ENCODE results near the gene RBM33. TPM values are rescaled to one million over a fixed set of nuclear protein-coding genes. Genes with fewer than 3 reads are reported as not detected.

Gene RBM33
- total and polyA plus RNA-seq, 2 of the 8 experiments (the other 6 are each of a cell fraction or from before 2014, with no cell fraction given), result 16.5 to 64.6 TPM

DNA sequence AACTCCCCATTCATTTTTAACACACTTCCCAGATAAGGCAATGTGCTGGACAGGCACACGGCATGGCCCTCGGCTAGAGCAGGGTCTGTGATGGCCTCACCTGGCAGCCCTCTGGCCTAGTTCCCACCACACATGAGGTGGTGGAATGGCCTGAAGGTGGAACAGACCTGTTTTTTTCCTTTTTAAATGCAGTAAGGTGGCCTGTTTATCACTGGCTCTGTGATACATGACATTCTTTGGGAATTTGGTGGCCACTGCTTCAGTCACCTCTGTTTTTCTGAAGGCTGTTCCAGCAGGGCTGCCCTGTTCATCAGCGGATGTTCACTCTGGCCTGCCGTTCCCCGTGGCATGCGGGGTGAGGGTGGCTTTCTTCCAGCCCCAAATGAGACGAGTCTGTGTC is 131.2 kb downstream of the RBM33 start (continued):
- TF ChIP-seq, protein P1, sequence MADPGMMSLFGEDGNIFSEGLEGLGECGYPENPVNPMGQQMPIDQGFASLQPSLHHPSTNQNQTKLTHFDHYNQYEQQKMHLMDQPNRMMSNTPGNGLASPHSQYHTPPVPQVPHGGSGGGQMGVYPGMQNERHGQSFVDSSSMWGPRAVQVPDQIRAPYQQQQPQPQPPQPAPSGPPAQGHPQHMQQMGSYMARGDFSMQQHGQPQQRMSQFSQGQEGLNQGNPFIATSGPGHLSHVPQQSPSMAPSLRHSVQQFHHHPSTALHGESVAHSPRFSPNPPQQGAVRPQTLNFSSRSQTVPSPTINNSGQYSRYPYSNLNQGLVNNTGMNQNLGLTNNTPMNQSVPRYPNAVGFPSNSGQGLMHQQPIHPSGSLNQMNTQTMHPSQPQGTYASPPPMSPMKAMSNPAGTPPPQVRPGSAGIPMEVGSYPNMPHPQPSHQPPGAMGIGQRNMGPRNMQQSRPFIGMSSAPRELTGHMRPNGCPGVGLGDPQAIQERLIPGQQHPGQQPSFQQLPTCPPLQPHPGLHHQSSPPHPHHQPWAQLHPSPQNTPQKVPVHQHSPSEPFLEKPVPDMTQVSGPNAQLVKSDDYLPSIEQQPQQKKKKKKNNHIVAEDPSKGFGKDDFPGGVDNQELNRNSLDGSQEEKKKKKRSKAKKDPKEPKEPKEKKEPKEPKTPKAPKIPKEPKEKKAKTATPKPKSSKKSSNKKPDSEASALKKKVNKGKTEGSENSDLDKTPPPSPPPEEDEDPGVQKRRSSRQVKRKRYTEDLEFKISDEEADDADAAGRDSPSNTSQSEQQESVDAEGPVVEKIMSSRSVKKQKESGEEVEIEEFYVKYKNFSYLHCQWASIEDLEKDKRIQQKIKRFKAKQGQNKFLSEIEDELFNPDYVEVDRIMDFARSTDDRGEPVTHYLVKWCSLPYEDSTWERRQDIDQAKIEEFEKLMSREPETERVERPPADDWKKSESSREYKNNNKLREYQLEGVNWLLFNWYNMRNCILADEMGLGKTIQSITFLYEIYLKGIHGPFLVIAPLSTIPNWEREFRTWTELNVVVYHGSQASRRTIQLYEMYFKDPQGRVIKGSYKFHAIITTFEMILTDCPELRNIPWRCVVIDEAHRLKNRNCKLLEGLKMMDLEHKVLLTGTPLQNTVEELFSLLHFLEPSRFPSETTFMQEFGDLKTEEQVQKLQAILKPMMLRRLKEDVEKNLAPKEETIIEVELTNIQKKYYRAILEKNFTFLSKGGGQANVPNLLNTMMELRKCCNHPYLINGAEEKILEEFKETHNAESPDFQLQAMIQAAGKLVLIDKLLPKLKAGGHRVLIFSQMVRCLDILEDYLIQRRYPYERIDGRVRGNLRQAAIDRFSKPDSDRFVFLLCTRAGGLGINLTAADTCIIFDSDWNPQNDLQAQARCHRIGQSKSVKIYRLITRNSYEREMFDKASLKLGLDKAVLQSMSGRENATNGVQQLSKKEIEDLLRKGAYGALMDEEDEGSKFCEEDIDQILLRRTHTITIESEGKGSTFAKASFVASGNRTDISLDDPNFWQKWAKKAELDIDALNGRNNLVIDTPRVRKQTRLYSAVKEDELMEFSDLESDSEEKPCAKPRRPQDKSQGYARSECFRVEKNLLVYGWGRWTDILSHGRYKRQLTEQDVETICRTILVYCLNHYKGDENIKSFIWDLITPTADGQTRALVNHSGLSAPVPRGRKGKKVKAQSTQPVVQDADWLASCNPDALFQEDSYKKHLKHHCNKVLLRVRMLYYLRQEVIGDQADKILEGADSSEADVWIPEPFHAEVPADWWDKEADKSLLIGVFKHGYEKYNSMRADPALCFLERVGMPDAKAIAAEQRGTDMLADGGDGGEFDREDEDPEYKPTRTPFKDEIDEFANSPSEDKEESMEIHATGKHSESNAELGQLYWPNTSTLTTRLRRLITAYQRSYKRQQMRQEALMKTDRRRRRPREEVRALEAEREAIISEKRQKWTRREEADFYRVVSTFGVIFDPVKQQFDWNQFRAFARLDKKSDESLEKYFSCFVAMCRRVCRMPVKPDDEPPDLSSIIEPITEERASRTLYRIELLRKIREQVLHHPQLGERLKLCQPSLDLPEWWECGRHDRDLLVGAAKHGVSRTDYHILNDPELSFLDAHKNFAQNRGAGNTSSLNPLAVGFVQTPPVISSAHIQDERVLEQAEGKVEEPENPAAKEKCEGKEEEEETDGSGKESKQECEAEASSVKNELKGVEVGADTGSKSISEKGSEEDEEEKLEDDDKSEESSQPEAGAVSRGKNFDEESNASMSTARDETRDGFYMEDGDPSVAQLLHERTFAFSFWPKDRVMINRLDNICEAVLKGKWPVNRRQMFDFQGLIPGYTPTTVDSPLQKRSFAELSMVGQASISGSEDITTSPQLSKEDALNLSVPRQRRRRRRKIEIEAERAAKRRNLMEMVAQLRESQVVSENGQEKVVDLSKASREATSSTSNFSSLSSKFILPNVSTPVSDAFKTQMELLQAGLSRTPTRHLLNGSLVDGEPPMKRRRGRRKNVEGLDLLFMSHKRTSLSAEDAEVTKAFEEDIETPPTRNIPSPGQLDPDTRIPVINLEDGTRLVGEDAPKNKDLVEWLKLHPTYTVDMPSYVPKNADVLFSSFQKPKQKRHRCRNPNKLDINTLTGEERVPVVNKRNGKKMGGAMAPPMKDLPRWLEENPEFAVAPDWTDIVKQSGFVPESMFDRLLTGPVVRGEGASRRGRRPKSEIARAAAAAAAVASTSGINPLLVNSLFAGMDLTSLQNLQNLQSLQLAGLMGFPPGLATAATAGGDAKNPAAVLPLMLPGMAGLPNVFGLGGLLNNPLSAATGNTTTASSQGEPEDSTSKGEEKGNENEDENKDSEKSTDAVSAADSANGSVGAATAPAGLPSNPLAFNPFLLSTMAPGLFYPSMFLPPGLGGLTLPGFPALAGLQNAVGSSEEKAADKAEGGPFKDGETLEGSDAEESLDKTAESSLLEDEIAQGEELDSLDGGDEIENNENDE (IDR thresholded peaks at IDR 0.05; ENCODE audit: insufficient replicate concordance, low read length), result no peak
- TF ChIP-seq TEAD4 (IDR thresholded peaks at IDR 0.05; ENCODE audit: low read depth, low read length), result no peak
- no peak for TF ChIP-seq TAF7 (optimal IDR thresholded peaks at IDR 0.05; ENCODE audit: borderline replicate concordance, low read depth, low read length)
- TF ChIP-seq RAD21 (IDR thresholded peaks at IDR 0.05 in 1 of 2, conservative IDR thresholded peaks at IDR 0.05 in 1 of 2; ENCODE audit: low read depth in 2 of 2, low read length in 2 of 2), result no peak
- TF ChIP-seq POLR2A (IDR thresholded peaks at IDR 0.05; ENCODE audit: control extremely low read depth in 1 of 2, low read depth in 2 of 2, low read length in 2 of 2), result no peak
- TF ChIP-seq POU5F1 (IDR thresholded peaks at IDR 0.05; ENCODE audit: low read depth, low read length), result no peak
- TF ChIP-seq EGR1 (IDR thresholded peaks at IDR 0.05; ENCODE audit: borderline replicate concordance, low read depth, low read length), result no peak
- no peak for TF ChIP-seq CBX8 (IDR thresholded peaks at IDR 0.05; ENCODE audit: borderline replicate concordance, low read depth, low read length)
- TF ChIP-seq GABPA (IDR thresholded peaks at IDR 0.05; ENCODE audit: borderline replicate concordance, insufficient read depth, low read length), result no peak
- no peak for TF ChIP-seq CTBP2 (IDR thresholded peaks at IDR 0.05; ENCODE audit: borderline replicate concordance, insufficient read depth, insufficient read length, low read length)
- TF ChIP-seq RFX5 (IDR thresholded peaks at IDR 0.05; ENCODE audit: borderline replicate concordance, low read depth, low read length), result no peak
